ENCODE measurements around the gene RAB9A.
A peak's percentile ranks its signal among the peaks of the same experiment; 100 is the strongest.
"Not testable (repeated sequence)": the region's sequence is repeated elsewhere in the genome, so short reads cannot be mapped to it uniquely, and the experiment has no call there.

RAB9A gene

GRCh38 chrX:13688958-13689740, at the start of gene RAB9A:
Gene RAB9A, plus strand, starts transcription at chrX:13689128. Its CDS starts 19,619 bp downstream, at chrX:13708747.
- DNase-seq: peak; percentile 82

GRCh38 chrX:13641684-13642083, 47.2 kb upstream of the RAB9A start:
- not testable (repeated sequence) for DNase-seq

- no peak for DNase-seq
Measured at GRCh38 chrX:13645464-13646153, 43.3 kb upstream of the RAB9A start.

GRCh38 chrX:13646154-13646549, 42.8 kb upstream of the RAB9A start:
- peak; percentile 37 for DNase-seq

- DNase-seq: peak; percentile 49
Measured at GRCh38 chrX:13647709-13648212, 41.2 kb upstream of the RAB9A start.

GRCh38 chrX:13648336-13648735, 40.6 kb upstream of the RAB9A start:
- not testable (repeated sequence) for DNase-seq

- DNase-seq: no peak
Measured at GRCh38 chrX:13649838-13650237, 39.1 kb upstream of the RAB9A start.

GRCh38 chrX:13650318-13650717, 38.6 kb upstream of the RAB9A start:
- no peak for DNase-seq

GRCh38 chrX:13651150-13651549, 37.8 kb upstream of the RAB9A start:
- DNase-seq: no peak

- DNase-seq: no peak
Measured at GRCh38 chrX:13652287-13652793, 36.6 kb upstream of the RAB9A start.

- DNase-seq: peak; percentile 89
Measured at GRCh38 chrX:13652850-13653693, 35.9 kb upstream of the RAB9A start, which contains the start of gene TCEANC. Gene TCEANC, plus strand, starts transcription at chrX:13653141. Its CDS starts 9,368 bp downstream, at chrX:13662509.

- no peak for DNase-seq
Measured at GRCh38 chrX:13654116-13654515, 34.8 kb upstream of the RAB9A start.

- no peak for DNase-seq
Measured at GRCh38 chrX:13655674-13656073, 33.3 kb upstream of the RAB9A start.

GRCh38 chrX:13658602-13659001, 30.3 kb upstream of the RAB9A start:
- DNase-seq: no peak

GRCh38 chrX:13659063-13659462, 29.9 kb upstream of the RAB9A start:
- no peak for DNase-seq

GRCh38 chrX:13661735-13662288, 27.1 kb upstream of the RAB9A start:
- no peak for DNase-seq

GRCh38 chrX:13662355-13662791, 26.6 kb upstream of the RAB9A start:
- DNase-seq: no peak

GRCh38 chrX:13664020-13664419, 24.9 kb upstream of the RAB9A start:
- no peak for DNase-seq

- no peak for DNase-seq
Measured at GRCh38 chrX:13666836-13667235, 22.1 kb upstream of the RAB9A start.

- DNase-seq: no peak
Measured at GRCh38 chrX:13667919-13668318, 21.0 kb upstream of the RAB9A start.

GRCh38 chrX:13669246-13669737, 19.6 kb upstream of the RAB9A start:
- peak; percentile 53 for DNase-seq

- DNase-seq: not testable (repeated sequence)
Measured at GRCh38 chrX:13669755-13670154, 19.2 kb upstream of the RAB9A start.

Measured in stimulated activated CD4-positive, alpha-beta T cell treated with anti-CD3 and anti-CD28 coated beads, Interleukin-4, amount 100 ng/mL, for 1 hour (primary cell).